ENCODE measurements around the gene PTGES3.

PTGES3 gene

GRCh38 chr12:56629459-56630179 is 58.5 kb downstream of the PTGES3 start:
- no peak for DNase-seq (ENCODE audit: low read depth in 2 of 2)

- no peak for DNase-seq (ENCODE audit: low read depth in 2 of 2)
Measured at GRCh38 chr12:56628671-56629458, 59.2 kb downstream of the PTGES3 start.

GRCh38 chr12:56626701-56627100 is 61.4 kb downstream of the PTGES3 start:
- DNase-seq (ENCODE audit: low read depth in 2 of 2) = no peak

- no peak for DNase-seq (ENCODE audit: low read depth in 2 of 2)
Measured at GRCh38 chr12:56622535-56622934, 65.5 kb downstream of the PTGES3 start.

- DNase-seq (ENCODE audit: low read depth in 2 of 2) = no peak
Measured at GRCh38 chr12:56616925-56617324, 71.2 kb downstream of the PTGES3 start.

- no peak for DNase-seq (ENCODE audit: low read depth in 2 of 2)
Measured at GRCh38 chr12:56616244-56616643, 71.8 kb downstream of the PTGES3 start.

- DNase-seq (ENCODE audit: low read depth in 2 of 2) = no peak
Measured at GRCh38 chr12:56614627-56615026, 73.5 kb downstream of the PTGES3 start.

All from fibroblast of skin of left quadriceps (primary cell).